Type B pancreatic cell (in vitro differentiated cells): ENCODE results near the gene SLC15A1. TPM values are rescaled to one million over a fixed set of nuclear protein-coding genes. Genes with fewer than 3 reads are reported as not detected.

Experiments used
- DNase-seq: peaks from one replicate; pipeline ENCODE4 v3.0.0; 2021; ENCODE audit warnings: mixed read lengths; ENCODE audit not compliant: unreplicated experiment; ENCODE audit errors: extremely low spot score
- H3K27ac Mint-ChIP-seq: 2 replicates; pipeline ENCODE4 v1.8.0; 2021; ENCODE audit warnings: mild to moderate bottlenecking, mixed read lengths
- H3K27me3 Mint-ChIP-seq: 2 replicates; pipeline ENCODE4 v1.8.0; 2021; ENCODE audit warnings: mixed read lengths
- H3K36me3 Mint-ChIP-seq: 2 replicates; pipeline ENCODE4 v1.8.0; 2021; ENCODE audit warnings: mixed read lengths
- H3K4me1 Mint-ChIP-seq: one replicate; pipeline ENCODE4 v1.8.0; 2021; ENCODE audit warnings: mixed read lengths; ENCODE audit not compliant: unreplicated experiment
- H3K4me3 Mint-ChIP-seq: 2 replicates; pipeline ENCODE4 v1.8.0; 2021; ENCODE audit warnings: mild to moderate bottlenecking, mixed read lengths
- H3K9me3 Mint-ChIP-seq: 2 replicates; pipeline ENCODE4 v1.8.0; 2021; ENCODE audit warnings: mixed read lengths
- CTCF ChIP-seq: fragments of 200-600 bp; sonication (generic); conservative IDR thresholded peaks from 2 replicates; pipeline ENCODE4 v1.5.0; 2021; ENCODE audit warnings: antibody characterized with exemption, mild to moderate bottlenecking
- total RNA-seq: library from RNA; stranded (reverse); gene quantifications from 2 replicates; pipeline ENCODE4 v1.2.1, GENCODE V29; 2021; ENCODE audit warnings: low replicate concordance

SLC15A1 gene
- total RNA-seq, 1 donor from 2014 or later = 3.2 TPM

GRCh38 chr13:98766697-98767096 lies 14.2 kb upstream of the SLC15A1 start:
- TF ChIP-seq CTCF = no peak
- no peak overlapping the region for H3K27ac Mint-ChIP-seq

GRCh38 chr13:98765996-98766519 lies 13.6 kb upstream of the SLC15A1 start:
- peaks cover 3% of the 10 kb centered on the region for H3K27me3 Mint-ChIP-seq
- peaks cover 6% of the 10 kb centered on the region for H3K4me1 Mint-ChIP-seq
- TF ChIP-seq CTCF = no peak
- no peaks in the 10 kb centered on the region for H3K9me3 Mint-ChIP-seq
- H3K36me3 Mint-ChIP-seq = no peaks in the 10 kb centered on the region
- no peak overlapping the region for H3K4me3 Mint-ChIP-seq
- DNase-seq = no peak
- H3K27ac Mint-ChIP-seq = no peak overlapping the region

More at GRCh38 chr13:98766697-98767096, 14.2 kb upstream of the SLC15A1 start:
- no peak for DNase-seq
- Mint-ChIP-seq H3K36me3 (no peaks in the 10 kb centered on the region), H3K9me3 (no peaks in the 10 kb centered on the region), H3K27me3 (peaks cover 3% of the 10 kb centered on the region), H3K4me1 (peaks cover 2% of the 10 kb centered on the region), H3K4me3 (no peak overlapping the region)

GRCh38 chr13:98761986-98762616 lies 9.6 kb upstream of the SLC15A1 start:
- H3K4me3 Mint-ChIP-seq = no peak overlapping the region
- peaks cover 3% of the 10 kb centered on the region for H3K27me3 Mint-ChIP-seq
- TF ChIP-seq CTCF = no peak
- H3K4me1 Mint-ChIP-seq = peaks cover 6% of the 10 kb centered on the region
- no peak overlapping the region for H3K27ac Mint-ChIP-seq
- no peak for DNase-seq
- peaks cover 3% of the 10 kb centered on the region for H3K9me3 Mint-ChIP-seq
- H3K36me3 Mint-ChIP-seq = no peaks in the 10 kb centered on the region

- H3K4me1 Mint-ChIP-seq = peaks cover 6% of the 10 kb centered on the region
- no peaks in the 10 kb centered on the region for H3K36me3 Mint-ChIP-seq
- peaks cover 3% of the 10 kb centered on the region for H3K27me3 Mint-ChIP-seq
- H3K27ac Mint-ChIP-seq = no peak overlapping the region
- H3K4me3 Mint-ChIP-seq = no peak overlapping the region
- no peak for DNase-seq
- peaks cover 3% of the 10 kb centered on the region for H3K9me3 Mint-ChIP-seq
- no peak for TF ChIP-seq CTCF
Observed at GRCh38 chr13:98761126-98761985, 8.9 kb upstream of the SLC15A1 start.

GRCh38 chr13:98755729-98756128 lies 3.3 kb upstream of the SLC15A1 start:
- Mint-ChIP-seq H3K36me3 (peaks cover 4% of the 10 kb centered on the region), H3K4me3 (no peak overlapping the region), H3K9me3 (peaks cover 9% of the 10 kb centered on the region), H3K27ac (no peak overlapping the region), H3K27me3 (peaks cover 42% of the 10 kb centered on the region), H3K4me1 (no peaks in the 10 kb centered on the region)
- DNase-seq = no peak
- TF ChIP-seq CTCF = no peak
